HG03064 (cell line): Measurements from ENCODE around the gene FHL1.

ENCODE experiments used
- ATAC-seq: cut with Tn5 transposase; IDR thresholded peaks from one replicate; pipeline ENCODE4 v1.9.1; 2021; ENCODE audit warnings: low read depth; ENCODE audit not compliant: unreplicated experiment

Gene FHL1

DNA sequence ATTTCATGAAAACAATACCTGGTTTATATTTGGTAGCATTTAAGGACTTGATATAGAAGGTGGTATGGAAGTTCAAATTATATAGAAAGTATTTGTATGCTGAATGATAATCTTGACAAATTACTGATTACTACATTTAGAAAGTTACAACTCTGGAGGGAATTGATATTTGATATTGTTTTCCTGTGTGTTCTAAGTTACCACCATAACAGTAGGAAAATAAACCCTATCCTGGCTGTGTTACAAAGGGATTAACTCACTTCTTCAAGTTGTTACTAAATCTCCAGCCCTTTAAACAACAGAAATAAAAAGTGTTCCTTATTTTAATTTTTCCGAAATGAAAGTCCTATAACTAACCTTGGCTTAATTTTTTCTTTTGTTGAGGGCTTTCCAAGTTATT, 36.6 kb downstream of the FHL1 start:
- ATAC-seq = no peak

GRCh38 chrX:136185401-136186022, 38.2 kb downstream of the FHL1 start:
- ATAC-seq = no peak

DNA sequence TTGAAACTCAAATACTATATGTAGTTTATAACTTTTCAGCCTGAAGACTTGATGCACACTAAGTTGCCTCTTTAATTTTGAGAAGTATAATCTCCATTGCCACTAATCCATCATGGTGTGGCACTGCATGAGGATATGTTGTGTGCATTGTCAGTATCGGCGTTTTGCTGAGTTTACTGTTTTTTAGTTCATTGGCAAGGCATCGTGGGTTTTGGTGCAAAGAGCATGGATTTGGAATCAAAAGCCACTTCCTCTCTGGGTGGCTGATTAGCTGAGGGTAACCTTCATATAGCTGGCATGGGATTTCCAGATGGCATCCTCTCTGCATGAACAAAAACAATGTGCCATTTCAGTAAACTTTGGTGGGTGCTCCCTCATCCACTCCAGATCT, 38.7 kb downstream of the FHL1 start:
- no peak for ATAC-seq

DNA sequence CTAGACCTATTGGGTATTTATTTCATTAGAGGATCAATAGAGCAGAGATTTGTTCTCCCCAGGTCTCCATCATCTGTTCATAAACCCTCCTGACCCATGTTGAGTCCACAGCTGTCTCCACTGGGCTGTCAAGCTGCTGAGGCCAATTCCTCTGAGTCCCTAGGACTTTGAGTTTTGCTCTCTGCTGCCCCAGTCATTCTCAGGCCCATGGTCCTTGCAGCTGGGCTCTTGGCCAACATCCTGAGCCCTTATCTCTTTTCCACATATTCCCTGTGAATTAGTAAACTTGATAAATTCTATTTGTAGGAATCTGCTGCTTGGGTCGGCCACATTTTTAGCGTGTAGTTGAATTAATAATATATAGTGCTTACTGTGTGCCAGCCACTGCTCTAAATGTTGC, 41.9 kb downstream of the FHL1 start:
- no peak for ATAC-seq

- no peak for ATAC-seq
Measured at GRCh38 chrX:136190038-136190713, 42.8 kb downstream of the FHL1 start.

GRCh38 chrX:136191171-136191570, 43.8 kb downstream of the FHL1 start:
- no peak for ATAC-seq

DNA sequence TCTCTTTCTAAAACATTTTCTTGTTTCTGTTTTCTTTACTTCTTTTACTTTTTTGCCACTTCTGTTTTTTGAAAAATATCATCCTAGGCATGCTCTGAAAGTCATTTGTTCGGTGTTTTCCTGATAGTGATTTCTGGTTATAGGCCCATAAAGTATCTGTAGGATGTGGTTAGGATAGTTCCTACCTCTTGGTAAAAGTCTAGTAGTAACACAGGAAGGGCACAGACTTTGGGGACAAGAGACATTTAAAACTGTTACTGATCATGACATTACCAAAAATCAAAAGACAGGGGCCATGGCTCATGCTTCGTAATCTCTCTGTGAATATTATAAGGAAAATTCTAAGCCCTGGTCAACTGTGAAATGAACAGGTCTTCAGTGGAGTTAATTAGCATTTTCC, 44.8 kb downstream of the FHL1 start:
- no peak for ATAC-seq

DNA sequence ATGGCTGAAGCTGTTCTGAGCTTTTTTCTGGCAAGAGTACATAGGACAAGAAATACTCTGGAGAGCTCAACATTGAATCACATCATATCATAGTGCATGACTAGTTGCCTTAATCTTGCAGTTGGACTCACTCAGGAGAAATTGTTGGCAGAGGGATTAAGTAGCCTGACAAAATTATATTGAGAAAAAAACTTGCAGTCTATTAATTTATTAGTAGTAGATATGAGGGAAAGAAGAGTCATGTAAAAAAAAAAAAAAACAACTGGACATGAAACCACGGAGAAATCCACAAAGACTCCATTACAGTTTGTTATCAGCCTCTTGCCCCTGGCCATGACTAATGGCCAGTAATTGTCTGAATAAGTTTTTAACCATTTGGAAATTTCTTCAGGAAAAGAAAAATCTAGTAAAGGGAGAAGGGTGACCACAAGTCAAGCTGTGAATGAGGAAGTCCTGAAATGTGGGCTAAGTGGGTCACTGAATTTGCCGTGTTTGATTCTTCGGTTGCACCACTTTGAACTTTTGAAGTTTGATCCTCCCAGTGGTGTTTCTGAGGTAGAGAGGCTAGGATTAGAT, 45.6 kb downstream of the FHL1 start:
- ATAC-seq = no peak

DNA sequence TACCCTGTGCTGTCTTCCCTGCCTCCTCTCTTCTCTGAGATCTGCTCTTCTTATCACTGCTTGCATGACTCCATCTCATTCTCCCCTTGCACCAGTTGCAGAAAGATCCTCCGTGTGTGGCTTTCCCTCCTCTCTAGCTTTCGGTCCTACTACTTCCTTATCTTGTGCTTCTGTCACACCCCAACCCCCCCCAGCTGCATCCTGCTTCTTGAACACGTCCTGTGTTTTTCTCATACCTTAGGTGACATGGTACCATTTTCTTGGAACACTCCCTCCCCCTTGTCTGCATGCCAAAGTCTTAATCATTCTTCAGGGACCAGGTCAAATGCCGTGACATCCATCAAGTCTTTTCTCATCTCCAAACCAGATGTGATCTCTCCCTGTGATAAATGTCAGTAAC, 46.4 kb downstream of the FHL1 start:
- no peak for ATAC-seq

- ATAC-seq = no peak
Measured at GRCh38 chrX:136194536-136194935, 47.2 kb downstream of the FHL1 start.

GRCh38 chrX:136195247-136195646, 47.9 kb downstream of the FHL1 start:
- ATAC-seq = no peak

DNA sequence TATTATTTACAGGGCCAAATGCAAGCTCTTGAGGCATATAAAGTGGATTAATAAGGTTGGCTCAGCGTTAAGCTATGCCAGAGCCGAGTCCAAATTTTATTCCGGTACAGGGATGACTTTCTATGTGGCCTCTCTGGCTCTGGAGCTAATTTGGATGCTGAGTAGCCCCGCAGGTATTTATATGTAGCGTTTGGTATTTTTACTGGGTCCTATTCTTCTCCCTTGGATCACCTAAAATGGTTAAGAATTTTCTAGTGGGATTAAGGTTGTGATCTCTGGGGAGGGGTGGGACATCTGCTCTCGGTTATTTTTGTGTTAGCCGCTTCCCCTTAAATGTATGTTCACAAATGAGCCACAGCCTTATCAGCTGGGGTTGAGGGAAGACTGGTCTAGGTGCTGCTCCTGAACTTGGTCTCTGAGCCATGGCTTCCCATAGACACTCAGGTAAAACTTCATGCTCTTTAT, 49.4 kb downstream of the FHL1 start:
- no peak for ATAC-seq

GRCh38 chrX:136198010-136198409, 50.7 kb downstream of the FHL1 start:
- no peak for ATAC-seq

GRCh38 chrX:136198678-136199243, 51.4 kb downstream of the FHL1 start:
- no peak for ATAC-seq

DNA sequence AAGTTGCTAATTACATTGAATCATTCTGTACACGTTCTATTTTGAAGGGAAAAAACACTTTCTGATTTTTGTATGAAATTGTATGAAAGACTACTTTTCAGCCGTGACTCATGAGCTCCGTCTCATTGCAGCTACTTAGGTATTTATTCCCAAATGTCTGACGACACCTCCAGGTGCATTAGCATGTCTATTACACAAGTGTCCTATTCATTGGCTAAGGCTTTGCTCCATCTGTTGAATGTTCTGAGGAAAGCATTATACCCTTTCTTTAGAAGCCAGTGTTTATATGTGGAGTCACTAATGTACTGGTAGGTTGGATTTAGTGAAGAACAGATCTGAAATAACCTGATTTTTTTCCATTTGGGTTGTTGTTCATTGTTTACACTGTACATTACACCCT, 52.0 kb downstream of the FHL1 start:
- ATAC-seq = no peak

GRCh38 chrX:136200466-136200865, 53.1 kb downstream of the FHL1 start:
- ATAC-seq = no peak

DNA sequence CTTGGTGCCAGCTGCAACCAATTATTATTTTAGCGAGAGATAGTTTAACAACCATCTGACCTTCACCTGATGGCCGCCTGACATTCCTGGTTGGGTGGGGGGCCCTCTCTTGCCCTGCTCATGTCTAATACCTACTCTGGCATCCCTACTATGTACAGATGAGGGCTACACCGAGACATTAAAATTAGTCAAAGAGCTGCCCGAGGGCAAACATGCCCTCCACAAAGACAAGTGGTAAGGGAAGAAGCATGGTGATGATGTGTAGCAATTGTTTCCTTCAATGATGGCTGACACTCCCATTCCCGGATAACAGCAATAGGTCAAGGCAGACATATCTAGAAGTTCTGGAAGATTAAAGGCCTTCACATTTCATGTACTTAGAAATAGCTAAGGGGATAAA, 54.3 kb downstream of the FHL1 start:
- no peak for ATAC-seq

GRCh38 chrX:136202889-136203288, 55.6 kb downstream of the FHL1 start:
- no peak for ATAC-seq

DNA sequence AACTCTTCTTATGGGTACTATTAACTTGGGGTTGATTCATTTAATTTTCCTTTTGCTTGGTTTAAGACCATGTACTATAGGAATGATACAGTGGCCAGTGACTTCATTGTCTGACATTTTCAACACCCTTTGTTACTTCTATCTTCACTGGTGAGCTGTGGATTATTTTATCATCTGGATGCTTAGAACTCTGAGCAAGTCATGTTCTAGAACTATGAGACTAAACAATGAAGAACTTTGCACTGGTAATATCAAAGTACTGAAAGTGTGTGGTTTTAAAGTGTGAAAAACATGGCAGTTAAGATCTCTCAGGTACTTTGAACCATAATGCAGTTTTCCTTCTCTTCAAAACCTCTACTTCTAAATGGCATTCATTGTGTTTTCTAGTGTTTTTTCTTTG, 56.1 kb downstream of the FHL1 start:
- ATAC-seq = no peak

GRCh38 chrX:136203951-136204350, 56.6 kb downstream of the FHL1 start:
- no peak for ATAC-seq

GRCh38 chrX:136204571-136204970, 57.2 kb downstream of the FHL1 start:
- ATAC-seq = no peak

GRCh38 chrX:136205882-136206380, 58.6 kb downstream of the FHL1 start:
- ATAC-seq = no peak
